HPDE6-E6E7 (cell line): Measurements from ENCODE around the gene ADGRD1.

Experiments used
- DNase-seq: peaks from one replicate; pipeline ENCODE4 v3.0.0; 2011; ENCODE audit warnings: missing footprints; ENCODE audit errors: extremely low spot score

Gene ADGRD1

DNA sequence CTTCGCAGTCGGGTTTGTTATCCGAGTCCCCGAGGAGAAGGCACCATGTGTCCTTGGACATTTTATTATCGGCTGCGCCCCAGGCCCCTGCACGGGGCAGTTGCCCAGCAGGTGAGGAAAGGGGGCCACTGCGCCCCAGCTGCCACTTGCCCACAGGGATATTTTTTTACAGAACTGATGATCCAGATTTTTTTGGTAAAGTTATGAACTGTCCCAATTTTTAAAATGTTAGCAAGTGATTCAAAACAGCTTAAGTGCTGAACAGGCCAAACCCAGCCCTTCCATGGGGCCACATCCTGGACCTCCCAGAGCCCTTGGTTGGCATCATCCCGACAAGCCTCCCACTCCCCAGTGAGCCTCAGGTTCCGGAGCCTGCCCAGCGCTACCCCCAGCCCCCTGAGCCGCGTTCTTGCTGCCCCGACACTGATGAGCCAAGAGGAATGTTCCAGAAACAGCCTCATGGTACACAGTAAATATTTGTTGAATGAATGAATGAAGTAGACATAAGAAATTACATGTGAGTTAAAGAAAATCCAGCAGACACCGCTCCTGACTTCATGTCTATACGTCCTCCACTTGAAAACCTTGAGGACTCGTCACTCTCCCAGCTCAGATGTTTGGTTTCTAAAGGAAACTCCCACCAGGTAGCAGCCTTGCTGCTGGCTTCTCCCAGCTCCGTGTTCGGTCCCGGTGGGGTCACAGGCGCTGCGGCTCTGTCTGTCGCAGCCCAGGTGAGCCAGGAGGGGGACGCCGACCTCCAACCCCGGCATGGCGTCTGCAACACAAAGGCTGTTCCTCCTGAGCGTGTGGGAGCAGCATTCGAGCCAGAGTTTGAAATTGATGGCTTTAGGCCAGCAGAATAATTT is 88.5 kb downstream of the ADGRD1 start:
- no peak for DNase-seq

DNA sequence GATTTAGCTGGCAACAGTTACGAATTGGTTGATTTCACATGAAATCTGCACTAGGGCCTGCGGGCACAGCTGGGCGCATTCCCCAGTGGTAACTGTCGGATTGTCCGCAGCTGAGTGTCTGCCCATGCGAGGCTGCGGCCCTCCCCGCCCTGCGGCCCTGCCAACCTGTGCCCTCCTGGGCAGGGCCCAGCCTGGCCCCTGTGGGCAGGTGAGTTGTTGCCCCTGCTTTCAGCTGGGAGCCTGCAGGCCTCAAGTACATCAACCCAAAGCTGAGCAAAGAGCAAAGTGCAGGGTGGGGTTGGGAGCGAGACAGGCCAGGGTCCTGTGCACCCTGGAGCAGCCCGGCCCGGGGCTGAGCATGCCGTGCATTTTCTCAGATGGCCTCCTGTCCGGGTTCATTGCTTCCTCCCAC is 89.1 kb downstream of the ADGRD1 start:
- DNase-seq = no peak

DNA sequence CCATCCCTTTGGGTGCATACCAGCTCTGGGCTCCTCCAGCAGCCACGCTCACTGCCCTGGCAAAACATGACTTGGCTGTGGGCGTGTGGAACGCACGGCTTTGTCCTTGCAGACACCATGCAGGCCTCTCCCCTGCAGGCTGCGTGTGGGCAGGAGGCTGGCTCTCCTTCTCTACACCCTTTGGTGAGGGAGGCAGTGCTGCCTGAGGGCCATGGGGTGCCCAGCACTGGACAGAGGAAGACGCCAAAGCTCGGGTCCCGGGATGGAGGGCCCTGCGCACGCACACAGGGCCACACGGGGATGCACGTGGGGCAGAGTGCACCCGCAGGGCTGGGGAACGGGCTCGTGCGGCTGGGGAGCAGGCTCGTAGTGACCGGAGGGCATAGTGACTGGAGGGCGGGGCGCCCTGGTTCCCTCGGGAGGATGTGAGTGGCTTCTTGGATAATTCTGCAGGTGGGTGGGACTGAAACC is 89.7 kb downstream of the ADGRD1 start:
- DNase-seq = no peak

DNA sequence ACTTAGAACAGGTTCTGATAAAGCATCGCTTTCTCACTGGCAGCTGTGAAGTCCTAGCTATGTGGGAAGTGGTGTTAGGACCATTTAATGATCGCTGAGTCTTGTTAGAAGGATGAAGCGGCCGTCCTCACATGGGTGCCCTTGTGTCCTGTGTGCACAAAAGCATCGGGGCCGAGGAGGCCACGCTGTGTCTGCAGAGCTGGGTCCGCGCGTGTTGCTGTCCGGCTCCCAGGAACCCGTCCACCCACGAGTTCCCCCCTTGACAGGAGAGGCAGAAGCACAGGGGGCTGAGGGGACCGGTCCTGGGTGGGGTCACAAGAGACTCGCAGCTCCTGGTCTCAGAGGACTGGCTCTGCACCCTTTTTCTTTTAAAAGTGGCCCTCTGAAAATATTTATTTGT is 90.4 kb downstream of the ADGRD1 start:
- no peak for DNase-seq

DNA sequence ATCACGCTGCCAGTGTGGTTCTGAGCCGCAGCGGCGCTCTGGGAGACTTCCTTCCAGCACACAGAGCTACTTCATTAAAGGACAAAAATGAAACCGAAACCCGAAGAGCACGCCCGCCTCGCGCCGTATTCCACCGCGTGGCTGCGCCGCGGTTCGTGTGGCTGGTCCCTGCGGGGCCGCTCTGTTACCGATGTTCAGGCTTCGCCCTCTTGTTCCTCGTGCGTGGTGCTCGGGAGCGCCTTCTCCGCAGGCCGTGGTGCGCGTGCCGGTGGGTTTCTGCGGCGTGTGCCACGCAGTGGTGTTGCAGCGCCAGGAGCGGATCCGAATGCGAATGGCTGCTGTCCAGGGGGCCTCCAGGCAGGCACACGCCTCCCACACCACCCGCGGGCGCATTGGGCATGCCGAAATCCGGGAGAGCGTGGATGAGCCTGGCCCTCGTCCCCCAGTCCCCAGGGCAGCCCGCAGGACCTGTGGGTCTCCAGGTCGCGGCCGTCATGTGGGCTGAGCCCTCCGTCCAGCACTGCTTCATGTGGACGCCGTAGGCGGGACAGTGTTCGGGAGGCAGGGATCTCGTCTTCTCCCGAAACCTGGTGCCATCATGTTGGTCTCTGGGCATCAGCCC is 91.2 kb downstream of the ADGRD1 start:
- no peak for DNase-seq

DNA sequence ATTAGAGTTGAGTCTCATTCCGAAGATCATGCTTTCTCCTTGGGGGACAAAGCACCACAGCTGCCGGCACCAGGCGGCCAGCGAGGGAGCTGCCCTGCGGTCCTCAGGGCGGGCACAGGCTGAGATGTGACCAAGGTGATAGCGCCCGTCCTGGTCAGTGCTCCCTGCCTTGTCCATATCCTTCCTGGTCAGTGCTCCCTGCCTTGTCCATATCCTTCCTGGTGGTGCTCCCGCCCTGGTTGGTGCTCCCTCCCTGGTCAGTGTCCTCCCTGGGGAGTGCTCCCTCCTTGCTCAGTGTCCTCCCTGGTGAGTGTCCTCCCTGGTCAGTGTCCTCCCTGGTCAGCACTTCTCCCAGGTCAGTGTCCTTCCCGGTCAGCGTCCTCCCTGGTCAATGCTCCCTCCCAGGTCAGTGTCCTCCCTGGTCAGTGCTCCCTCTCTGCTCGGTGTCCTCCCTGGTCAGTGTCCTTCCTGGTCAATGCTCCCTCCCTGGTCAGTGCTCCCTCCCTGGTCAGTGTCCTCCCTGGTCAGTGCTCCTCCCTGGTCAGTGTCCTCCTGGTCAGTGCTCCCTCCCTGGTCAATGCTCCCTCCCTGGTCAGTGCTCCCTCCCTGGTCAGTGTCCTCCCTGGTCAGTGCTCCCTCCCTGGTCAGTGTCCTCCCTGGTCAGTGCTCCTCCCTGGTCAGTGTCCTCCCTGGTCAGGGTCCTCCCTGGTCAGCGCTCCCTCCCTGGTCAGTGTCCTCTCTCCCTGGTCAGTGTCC is 92.2 kb downstream of the ADGRD1 start:
- DNase-seq = no peak

DNA sequence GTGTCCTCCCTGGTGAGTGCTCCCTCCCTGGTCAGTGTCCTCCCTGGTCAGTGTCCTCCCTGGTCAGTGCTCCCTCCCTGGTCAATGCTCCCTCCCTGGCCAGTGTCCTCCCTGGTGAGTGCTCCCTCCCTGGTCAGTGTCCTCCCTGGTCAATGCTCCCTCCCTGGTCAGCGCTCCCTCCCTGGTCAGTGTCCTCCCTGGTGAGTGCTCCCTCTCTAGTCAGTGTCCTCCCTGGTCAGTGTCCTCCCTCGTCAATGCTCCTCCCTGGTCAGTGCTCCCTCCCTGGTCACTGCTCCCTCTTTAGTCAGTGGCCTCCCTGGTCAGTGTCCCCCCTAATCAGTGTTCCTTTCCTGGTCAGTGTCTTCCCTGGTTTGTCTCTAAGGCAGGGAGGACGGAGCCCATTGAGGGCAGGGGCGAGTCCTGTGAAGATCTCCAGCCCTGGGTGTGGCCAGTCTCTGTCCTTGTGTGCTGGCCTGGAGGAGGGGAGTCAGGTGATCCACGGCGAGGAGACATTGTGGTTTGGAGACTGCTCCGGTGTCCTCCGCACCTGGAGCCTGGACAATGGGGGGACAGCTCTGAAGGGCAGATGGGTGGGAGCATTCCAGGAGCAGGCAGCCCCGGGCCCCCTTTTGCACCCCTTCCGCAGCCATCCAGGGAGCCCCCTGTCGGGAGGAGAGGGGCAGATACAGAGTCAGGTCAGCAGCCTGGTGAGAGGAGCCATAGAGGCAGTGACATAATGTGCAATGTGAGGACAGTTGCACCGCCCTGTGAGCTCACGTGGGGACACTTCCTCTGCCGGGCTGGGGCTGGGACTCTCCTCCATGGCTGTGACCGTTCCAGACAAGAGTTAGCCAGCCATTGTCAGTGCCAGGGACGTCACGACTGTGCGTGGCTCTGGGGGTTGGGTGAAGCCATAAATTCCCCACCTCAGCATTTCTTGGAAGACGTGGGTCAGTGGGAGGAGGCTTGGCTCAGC is 93.4 kb downstream of the ADGRD1 start:
- no peak for DNase-seq

DNA sequence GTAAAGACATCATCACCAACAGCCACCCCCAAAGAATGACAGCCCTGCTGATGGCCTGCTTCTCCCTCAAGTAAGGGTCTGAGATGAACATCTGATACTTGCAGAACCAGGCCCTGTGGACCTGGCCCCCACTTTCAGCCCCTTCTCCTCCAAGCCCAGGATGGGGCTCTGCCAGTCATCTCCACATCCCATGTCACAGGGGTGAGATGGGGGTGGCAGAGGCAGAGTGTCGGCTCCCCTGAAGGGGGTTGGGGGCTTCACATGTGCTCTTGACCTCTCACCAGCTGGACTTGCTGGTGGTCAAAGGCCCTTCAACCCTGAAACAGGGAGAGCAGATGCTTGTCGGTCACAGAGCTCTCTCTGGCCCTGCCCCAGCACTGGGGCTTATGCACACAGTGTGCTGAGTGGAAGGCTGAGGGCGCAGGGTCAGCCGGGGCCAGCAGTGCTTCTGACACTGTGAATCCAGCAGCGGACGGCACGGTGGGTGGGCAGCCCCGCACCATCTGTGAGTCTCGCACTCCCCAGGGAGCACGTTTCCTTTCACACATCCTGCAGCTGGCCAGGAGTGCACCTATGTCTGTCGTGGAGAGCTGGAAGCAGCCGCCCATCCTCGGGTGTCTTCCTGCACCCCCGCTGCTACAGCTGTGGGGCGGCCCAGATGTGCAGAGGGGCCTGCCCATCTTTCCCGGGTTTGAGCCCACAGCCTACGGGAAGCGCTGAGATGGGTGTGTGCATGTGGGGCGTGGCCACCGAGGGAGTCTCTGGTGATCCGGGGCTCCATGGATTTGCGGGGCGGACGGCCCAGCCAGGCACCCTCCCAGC is 94.3 kb downstream of the ADGRD1 start:
- DNase-seq = no peak

DNA sequence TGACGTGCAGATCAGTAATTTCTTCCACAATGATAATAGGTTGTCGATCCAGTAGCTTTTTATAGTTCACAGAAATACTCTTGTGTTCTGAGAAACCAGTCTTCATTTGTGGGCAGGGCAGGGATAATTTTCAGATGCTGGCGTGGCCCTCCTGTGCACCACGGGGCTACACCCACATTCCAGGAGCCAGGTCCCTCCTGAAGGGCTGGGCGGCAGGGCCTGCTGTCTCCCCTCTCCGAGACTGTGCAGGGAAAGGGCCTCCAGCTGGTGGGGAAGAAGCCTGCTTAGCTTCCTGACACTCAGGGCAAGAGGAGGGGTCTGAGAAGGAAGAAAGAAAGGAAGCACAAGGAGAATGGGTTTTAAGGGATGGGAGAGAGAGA is 94.9 kb downstream of the ADGRD1 start:
- DNase-seq = no peak

DNA sequence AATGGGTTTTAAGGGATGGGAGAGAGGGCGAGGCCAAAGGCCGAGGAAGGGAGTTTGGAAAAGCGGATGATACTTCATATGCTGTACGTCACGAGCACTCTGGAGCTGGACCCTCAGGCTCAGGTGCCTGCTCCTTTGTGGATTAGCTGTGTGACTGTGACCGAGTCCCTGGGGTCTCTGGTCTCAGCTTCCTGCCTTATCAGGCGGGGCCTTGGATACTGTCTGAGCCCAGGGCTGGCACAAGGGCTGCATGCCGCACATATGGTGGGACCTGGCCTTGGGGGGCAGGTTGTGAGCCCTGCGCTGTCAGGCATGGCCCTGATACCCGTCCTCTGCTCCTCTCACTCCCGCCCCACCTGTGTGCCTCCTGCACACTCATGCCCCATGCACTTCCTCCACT is 95.3 kb downstream of the ADGRD1 start:
- DNase-seq = no peak

DNA sequence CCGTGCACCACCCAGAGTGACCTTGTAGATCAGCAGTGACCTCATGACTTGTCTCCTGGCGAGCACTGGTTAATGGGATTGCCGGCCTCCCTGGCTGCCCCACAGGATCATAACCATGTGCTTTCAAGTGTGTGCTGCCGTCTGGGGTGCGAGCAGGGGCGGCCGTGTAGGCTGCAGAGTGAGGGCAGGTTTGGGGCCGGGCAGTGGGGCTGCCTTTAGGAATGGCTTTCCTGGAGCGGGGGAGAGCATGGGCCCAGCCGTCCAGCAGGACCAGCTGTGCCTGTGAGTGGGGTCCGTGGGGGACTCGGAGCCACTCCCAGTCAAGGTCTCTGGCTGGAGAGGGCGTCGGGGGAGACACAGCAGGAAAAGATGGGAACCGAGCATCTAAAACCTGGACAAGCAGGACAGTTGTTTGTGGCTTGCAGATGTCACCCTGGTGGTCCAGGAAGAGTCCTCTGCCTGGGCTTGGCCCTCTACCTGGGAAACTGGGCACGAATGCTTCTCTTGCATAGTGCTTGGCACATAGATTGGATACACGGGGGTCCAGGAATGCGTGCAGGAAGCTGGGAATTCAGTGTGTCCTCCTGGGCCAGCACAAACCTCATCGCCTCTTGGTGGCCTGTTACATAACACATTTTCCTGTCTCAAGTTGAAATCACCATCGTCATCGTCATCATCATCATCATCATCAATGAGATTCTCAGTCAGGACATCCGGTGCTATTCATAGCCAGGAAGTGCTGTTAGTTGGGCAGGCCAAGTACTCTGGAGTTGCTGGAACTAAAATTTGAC is 96.0 kb downstream of the ADGRD1 start:
- DNase-seq = no peak

DNA sequence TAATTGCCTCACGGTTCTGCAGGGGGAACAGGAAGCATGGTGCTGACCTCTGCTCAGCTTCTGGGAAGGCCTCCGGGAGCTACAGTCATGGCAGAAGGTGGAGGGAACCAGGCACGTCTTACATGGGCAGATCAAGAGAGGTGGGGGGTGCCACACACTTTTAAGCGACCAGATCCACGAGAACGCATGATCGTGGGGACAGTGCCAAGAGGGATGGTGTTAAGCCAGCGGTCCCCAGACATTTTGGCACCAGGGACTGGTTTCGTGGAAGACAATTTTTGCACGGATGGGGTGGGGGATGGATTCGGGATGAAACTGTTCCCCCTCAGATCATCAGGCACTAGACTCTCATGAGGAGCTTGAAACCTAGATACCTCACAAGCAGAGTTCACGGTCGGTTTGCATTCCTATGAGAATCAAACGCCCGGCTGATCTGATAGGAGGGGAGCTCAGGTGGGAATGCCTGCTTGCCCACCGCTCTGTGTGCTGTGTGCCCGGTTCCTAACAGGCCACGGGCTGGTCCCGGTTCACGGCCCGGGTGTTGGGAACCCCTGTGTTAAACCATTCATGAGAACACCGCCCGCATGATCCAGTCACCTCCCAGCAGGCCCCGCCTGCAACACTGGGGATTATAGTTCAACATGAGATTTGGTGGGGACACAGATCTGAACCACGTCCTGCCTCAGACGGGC is 96.9 kb downstream of the ADGRD1 start:
- no peak for DNase-seq

DNA sequence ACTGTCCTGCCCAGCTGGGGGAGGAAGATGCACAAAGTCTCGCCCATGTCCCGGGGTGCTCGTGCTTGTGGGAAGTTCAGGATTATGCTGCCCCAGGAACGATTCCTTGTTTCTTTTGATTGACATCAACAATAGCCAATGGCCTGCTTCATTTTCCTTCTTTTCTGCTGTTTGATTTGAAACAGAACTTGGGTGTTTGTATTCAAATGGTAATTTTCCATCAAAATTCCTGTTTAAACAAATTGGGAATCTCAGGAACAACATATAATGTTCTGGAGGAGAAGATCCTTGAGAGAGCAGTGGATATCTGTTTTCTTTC is 97.4 kb downstream of the ADGRD1 start:
- no peak for DNase-seq

DNA sequence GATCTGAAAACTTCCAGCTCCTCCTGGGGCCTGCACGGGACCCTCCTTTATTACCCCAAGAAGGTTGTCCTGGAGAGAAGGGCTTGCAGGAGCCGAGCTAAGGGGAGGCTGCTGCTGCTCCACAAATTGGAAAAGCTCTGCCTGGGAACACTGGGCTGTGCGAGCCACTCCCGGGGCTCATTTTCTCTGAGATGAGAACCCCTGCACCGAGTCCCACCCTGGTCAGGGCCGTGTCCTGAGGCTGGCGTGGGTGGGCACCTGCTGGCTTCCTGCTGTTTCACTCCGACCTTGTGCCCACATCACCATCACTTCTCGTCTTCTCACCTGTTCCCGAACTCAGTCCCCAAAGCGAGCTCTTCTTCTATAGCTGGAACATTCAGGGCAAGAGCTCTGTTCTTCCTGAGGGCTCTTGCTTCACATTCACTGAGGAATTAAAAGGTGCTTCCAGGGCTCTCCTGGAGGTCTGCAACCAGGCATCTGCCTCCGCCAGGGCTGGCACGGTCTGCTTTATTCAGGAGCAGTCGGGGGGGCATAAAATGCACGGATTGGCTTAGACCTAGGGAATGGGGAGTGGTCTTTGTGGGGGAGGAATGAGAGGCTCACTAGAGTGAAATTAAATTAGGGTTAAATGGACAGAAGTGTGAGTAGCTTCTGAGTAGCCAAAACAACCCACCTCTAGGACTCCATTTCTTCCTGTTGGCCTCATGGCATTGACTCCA is 98.5 kb downstream of the ADGRD1 start:
- DNase-seq = no peak

DNA sequence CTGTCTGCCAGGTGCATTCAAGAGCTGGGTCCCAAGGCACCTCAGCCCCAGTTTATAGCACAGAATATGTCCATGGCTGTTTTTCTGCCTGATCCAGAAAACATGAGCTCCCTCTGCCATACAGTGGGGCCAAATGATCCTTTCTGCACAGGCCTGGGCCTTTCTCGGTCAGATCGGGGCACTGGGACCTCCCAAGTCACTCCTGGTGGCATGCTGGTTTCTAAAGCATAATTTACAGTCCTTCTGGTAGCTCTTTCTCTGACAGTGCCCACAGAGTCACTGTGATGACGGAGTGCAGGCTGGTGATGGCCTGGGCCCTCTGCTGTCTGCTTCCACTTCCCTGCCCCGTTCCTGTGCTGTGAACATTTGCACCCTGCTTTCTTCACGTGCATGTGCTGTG is 99.2 kb downstream of the ADGRD1 start:
- DNase-seq = no peak

DNA sequence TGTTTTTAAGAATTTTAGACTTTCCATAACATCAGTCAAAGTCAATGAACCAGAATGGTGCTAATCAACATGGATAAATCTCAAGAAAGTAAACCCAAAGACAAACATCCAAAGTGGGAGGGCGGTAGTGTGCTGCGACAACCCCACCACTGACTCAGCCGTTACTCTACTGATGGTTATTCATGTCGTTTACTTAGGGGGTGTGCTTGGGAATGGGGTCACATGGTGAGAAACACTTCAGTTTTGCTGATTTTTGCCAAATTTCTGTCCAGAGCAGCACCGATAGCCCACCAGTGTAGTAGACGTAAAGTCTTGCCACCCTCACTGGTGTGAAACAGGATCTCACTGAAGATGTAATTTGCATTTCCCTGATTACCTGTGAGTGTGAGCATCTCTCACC is 99.9 kb downstream of the ADGRD1 start:
- DNase-seq = no peak

DNA sequence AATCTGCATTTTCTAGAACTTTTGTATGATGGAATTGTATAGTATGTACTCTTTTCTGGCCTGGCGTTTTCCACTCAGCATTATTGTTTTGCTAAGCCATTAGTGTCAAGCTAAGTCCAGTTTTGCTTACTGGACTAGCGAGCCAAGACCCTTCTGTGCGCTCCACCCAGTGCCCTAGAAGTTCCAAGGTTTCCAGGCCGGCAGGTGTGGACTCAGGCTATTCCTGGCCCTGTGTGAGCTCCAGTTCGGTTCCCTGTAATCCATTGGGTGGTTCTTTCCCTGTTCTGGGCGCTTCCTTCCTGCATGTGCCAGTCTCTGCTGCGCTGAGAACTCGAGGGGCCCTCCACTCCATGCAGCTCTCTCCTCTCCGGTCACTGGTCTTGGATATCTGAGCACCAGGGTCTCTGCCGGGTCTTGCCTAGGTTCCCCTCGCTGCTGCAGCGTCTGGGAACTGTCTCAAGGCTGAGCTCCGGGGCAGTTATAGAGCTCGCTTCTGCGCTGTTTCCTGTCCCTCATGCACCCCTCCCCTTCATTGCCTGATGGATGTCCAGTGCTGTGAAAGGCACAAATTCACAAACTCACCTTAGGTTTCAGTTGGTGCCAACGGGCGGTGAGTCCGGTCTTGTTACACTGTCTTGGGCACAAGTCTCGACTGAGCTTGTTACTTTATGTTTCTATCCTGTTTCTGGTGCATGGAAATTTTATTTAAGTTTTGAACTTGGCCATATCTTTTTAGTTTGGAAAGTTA is 100.8 kb downstream of the ADGRD1 start:
- no peak for DNase-seq

DNA sequence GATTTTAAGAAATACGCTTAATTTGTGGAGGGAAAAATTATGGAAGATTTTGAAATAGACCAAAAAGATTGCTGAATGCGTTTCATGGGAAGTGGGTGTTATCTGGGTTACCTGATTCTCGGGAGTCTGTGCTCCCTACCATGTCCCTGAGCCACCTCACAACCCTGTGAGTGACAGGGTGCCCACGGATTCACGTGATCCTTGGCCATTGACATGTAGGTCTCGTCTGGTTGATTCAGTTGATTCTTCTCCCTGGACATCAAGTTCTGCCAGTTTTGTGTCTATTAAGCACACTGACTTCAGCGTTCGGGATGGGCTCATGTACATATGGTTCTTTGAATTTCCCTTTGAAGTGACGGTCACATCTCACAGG is 101.4 kb downstream of the ADGRD1 start:
- no peak for DNase-seq
